CD4-positive, alpha-beta T cell treated with Interferon gamma for 1 hour (primary cell): Measurements from ENCODE around the gene BLMH.
"Not testable (repeated sequence)": the region's sequence is repeated elsewhere in the genome, so short reads cannot be mapped to it uniquely, and the experiment has no call there.

Experiments used
- DNase-seq: peaks from one replicate; pipeline ENCODE4 v3.0.0-alpha.2; 2020

Gene BLMH

DNA sequence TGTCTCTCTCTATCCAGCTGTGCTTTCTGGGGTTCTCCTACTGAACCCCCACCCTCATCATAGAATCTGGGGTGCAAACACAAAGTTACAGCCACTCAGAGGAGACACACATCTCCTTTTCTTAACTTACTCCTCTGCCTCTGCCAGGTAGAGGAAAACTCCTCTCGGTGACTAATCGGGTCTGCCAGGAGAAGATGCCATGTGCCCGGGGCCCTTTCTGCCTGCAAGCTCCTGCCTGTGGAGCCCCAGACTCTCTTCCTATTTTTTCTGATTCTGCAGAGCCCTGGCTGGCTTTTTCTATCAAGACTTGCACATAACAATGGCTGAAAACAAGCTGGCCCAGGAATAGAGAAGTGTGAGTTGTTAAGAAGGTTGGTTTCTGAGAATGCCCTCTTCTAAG lies 66.6 kb downstream of the BLMH start:
- no peak for DNase-seq

GRCh38 chr17:30224419-30224960 lies 67.3 kb downstream of the BLMH start:
- no peak for DNase-seq

DNA sequence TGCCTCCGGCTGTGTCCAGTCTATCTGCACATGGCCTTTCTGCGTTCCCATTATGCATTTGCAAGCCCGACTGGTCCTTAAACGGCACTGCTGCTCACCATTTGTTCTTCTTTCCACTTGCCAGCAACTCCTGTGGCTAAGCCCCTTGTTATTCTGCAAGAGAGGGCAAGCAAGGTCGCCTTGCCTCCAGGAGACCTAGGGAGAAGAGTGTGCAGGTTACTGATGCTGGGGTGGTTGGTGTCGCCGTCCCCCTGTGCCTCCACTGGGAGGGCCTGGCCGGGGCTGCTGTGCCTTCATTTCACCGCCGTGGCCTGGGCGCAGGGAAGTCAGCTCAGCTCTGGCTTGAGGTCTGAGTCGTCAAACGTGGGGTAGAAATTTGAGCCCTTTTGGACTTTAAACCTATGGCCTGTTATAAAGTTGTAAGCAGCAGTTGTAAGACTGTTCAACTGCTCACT lies 69.0 kb downstream of the BLMH start:
- no peak for DNase-seq

GRCh38 chr17:30222251-30222650 lies 69.5 kb downstream of the BLMH start:
- no peak for DNase-seq

DNA sequence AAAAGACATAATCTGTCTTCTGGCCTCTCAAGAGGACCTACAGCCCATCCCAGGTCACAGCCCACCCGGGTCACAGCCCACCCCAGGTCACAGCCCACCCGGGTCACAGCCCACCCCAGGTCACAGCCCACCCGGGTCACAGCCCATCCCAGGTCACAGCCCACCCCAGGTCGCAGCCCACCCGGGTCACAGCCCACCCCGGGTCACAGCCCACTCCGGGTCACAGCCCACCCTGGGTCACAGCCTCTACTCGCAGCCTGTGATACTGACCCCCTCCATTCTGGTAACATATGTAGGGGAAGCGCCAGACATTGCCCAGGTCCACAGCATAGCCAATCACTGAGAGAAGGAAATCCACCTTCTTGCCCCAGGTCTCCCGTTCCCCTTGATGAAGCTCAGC lies 70.4 kb downstream of the BLMH start:
- no peak for DNase-seq

DNA sequence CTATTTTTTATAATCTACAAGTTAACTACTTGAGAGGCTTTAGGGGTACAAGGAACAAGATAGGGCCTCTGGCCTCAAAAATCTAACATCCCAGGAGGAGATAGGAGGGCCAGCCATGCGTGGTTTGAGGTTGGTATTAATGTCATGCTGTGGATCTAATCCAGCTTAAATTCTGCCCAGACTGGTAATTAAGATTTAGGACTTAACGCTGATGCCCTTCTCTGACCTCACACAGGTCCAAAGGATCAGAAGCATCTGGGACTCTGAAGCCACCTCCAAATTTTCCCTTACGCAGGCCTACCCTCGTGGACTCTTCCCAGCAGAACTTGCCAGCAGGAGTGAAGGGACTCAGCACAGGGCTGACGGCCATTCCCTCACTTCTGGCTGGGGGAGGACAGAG lies 71.3 kb downstream of the BLMH start:
- DNase-seq = no peak

GRCh38 chr17:30219833-30220232 lies 71.9 kb downstream of the BLMH start:
- no peak for DNase-seq

DNA sequence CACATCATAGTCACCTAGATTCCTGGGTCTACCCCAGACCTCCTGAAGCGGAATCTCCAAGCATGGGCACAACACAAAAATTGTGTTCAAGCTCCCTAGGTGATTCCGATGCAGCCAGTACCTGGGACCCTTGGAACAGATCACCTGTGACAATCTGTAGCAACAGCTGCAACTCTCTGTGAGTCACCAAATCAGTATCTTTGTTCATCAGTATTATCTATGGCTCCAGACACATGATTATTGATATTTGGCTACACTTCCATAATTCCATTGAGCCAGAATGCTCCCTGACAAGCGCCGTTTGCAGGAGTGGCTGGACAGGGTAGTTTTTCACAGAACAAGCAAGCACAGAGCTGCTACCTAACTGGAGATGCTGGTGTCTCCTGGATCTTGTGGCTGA lies 72.4 kb downstream of the BLMH start:
- DNase-seq = no peak

- DNase-seq = no peak
These were observed 72.9 kb downstream of the BLMH start for GRCh38 chr17:30218799-30219198.

- DNase-seq = no peak
These were observed 73.9 kb downstream of the BLMH start for GRCh38 chr17:30217746-30218245.

DNA sequence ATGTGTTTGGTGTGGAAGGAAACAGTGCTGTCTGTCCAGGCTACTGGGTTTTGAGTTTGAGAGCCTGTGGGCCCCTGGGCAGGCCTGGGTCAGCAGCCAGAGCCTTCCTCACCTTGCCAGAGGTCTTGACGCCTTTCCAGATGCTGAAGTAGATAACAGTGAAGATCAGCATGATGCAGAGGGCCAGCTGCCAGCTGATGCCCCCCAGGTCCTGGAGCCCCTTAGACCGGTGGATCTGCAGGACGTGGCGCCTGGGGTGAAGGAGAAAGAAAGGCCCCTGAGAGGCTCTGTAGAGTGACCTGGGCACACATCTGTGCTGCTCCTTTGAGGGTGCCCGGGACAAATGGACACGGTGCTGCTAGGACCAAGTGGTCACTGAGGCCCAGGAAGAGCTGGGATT lies 74.7 kb downstream of the BLMH start:
- DNase-seq = no peak

DNA sequence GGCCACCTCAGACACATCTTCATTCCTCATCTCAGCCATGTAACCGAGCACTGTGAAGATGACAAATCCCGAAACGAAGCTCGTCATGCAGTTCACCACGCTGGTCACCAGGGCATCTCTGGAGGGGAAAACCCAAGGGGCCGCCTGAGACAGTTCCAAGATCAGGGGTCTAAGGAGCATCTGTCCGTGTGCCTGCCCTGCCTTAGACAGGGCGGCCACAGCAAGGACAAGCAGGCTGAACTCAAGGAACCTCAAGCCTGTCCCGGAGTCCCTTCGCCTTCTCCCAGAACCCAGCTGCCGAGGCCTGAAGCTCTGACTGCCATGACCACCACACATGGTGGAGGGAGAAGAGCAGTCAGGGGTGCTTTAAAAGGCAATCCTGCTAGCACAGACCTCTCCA lies 79.0 kb downstream of the BLMH start:
- no peak for DNase-seq

- DNase-seq = no peak
These were observed 80.4 kb downstream of the BLMH start for GRCh38 chr17:30211371-30211770.

DNA sequence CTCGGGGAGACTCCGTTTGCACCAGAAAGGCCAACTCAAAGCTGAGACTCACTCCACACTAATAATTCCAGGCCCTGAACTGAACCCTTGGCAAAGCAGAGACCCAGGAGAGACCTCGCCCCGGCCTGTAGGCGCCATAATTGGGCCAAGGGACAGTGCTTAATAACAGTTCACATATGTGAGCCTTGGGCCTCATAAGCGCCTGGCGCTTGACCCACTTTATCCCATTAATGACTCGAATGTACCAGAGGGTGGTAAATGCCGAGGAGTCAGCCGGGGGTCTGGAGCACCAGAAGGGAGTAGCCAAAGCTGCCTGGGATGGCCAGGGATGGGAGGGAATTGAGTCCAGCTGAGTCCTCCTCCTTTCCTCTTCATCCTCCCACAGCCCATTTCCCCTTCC lies 80.8 kb downstream of the BLMH start:
- DNase-seq = no peak

DNA sequence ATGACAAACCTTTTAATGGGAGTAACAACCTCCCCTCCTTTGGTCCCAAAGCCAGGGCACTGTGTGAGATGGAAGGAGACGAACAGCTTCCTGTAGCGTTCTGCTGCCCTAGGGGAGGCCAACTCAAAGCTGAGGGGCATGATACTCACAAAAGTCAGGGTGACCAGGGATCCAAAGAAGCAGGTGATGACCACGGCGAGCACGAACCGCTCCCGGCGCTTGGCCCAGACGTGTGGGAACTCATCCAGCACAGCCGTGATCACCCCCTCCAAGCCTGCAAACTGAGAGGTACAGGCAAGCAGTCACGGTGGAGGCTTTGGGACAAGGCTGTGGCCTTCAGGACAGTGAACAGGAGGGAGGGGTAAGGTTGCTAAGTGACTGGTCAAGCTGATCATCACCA lies 81.4 kb downstream of the BLMH start:
- no peak for DNase-seq

DNA sequence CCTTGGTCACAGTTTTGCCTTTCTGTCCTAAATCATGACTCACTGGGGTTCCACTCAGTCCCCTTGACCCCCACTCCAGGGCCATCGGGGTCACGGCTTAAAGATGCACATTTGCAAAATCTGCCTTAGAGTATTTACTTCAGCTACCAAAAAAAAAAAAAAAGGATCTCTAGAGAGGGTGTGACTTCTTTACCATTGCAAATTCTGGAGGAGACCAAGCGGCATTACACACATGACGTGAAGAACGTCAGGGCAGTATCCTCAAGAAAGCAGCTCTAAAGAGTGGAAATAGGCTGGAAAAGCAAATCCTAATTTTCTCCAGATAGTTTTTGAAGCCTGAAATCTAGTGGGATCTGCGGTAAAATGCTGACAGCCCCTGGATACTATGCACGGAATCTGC lies 81.8 kb downstream of the BLMH start:
- no peak for DNase-seq

DNA sequence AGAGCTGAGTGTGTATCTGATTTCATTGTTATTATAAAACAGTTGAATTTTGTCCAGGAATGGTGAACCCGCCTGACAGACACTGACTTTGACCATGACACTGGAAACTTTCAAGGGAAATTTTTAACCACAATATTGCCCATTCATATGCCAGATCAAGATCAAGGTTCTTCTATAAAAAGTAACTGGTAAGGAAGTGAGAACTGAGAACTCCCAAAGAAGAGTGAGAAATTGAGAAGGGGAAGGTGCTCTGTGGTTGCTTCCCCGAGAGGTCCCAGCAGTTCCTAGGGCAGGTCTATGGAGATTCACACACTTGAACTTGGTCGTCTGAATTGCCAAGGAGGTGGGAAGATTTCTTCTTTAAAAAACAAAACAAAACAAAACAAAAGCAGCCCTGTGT lies 83.5 kb downstream of the BLMH start:
- DNase-seq = no peak

DNA sequence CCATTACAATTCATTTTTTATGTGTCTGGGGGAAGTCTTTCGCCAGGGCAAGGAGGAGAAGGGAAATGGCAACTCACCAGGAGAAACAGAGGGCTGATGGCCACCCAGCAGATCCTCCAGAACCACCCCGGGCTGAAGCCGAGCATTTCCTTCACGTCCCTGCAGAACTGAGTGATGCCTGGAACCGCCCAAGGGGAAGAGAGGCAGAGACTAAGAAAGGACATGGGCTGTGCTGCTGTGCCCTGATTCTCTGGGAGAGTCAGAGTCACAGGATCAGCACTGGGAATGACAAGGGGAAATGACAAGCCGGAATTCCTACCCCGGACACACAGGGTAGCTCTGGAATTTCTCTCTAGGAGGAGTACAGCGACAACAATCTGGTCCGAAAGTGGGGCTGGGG lies 84.1 kb downstream of the BLMH start:
- no peak for DNase-seq

GRCh38 chr17:30203471-30203981 lies 88.2 kb downstream of the BLMH start:
- DNase-seq = no peak

DNA sequence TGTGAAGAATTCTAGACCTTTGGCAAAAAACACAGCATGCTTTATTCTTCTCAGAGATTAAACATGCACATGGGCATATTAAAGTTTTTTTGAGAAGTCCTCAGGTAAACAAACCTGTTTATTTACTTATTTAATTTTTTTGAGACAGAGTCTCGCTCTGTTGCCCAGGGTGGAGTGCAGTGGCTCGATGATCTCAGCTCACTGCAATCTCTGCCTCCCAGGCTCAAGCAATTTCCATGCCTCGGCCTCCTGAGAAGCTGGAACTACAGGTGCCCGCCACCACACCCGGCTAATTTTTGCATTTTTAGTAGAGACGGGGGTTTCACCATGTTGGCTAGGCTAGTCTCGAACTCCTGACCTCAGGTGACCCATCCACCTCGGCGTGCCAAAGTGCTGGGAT lies 91.1 kb downstream of the BLMH start:
- DNase-seq = not testable (repeated sequence)

DNA sequence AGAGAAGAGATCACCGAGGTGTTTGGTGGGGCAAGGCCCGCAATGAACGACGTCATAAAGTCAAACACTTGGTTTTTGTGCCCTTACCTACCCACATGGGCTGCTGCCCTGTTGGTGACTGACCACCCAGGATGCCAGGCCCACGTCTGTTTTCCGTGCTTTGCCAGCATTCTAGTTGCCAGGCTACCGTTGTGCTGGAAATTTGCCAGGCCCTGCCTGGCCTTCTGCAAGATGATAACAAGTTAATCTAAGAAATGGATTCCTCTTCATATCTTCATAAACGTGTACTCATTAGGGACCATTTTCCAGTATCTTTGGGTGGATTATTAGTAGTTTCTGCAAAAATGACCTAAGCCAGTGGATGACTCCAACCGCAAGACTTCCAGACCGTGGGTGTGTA lies 91.6 kb downstream of the BLMH start:
- DNase-seq = no peak

GRCh38 chr17:30199600-30199999 lies 92.1 kb downstream of the BLMH start:
- no peak for DNase-seq
